HG03432 (cell line): ENCODE measurements around the gene PKP4.
"Not testable (repeated sequence)": the region's sequence is repeated elsewhere in the genome, so short reads cannot be mapped to it uniquely, and the experiment has no call there.

Source experiments
- ATAC-seq: cut with Tn5 transposase; IDR thresholded peaks from one replicate; pipeline ENCODE4 v1.9.1; 2021; ENCODE audit warnings: mild to moderate bottlenecking, moderate library complexity; ENCODE audit not compliant: unreplicated experiment

Gene PKP4

GRCh38 chr2:158671360-158672245, 214.9 kb downstream of the PKP4 start:
- no peak for ATAC-seq

- no peak for ATAC-seq
Measured at GRCh38 chr2:158676295-158676694, 219.5 kb downstream of the PKP4 start.

GRCh38 chr2:158676696-158677095, 219.9 kb downstream of the PKP4 start:
- ATAC-seq = no peak

- ATAC-seq = no peak
Measured at GRCh38 chr2:158677542-158677941, 220.8 kb downstream of the PKP4 start.

- no peak for ATAC-seq
Measured at GRCh38 chr2:158681816-158682215, 225.1 kb downstream of the PKP4 start.

GRCh38 chr2:158685646-158686045, 228.9 kb downstream of the PKP4 start:
- ATAC-seq = no peak

- no peak for ATAC-seq
Measured at GRCh38 chr2:158686210-158686691, 229.5 kb downstream of the PKP4 start.

- no peak for ATAC-seq
Measured at GRCh38 chr2:158687315-158687714, 230.6 kb downstream of the PKP4 start.

GRCh38 chr2:158688721-158689120, 232.0 kb downstream of the PKP4 start:
- ATAC-seq = no peak

GRCh38 chr2:158689391-158689790, 232.6 kb downstream of the PKP4 start:
- ATAC-seq = no peak

GRCh38 chr2:158690823-158691222, 234.1 kb downstream of the PKP4 start:
- ATAC-seq = no peak

GRCh38 chr2:158691619-158692018, 234.9 kb downstream of the PKP4 start:
- no peak for ATAC-seq

- no peak for ATAC-seq
Measured at GRCh38 chr2:158692372-158693103, 235.8 kb downstream of the PKP4 start.

GRCh38 chr2:158693476-158693875, 236.7 kb downstream of the PKP4 start:
- no peak for ATAC-seq

- ATAC-seq = no peak
Measured at GRCh38 chr2:158695305-158695704, 238.6 kb downstream of the PKP4 start.

- not testable (repeated sequence) for ATAC-seq
Measured at GRCh38 chr2:158695744-158696143, 239.0 kb downstream of the PKP4 start.

GRCh38 chr2:158699323-158699722, 242.6 kb downstream of the PKP4 start:
- ATAC-seq = no peak

- no peak for ATAC-seq
Measured at GRCh38 chr2:158701101-158701500, 244.3 kb downstream of the PKP4 start.

- no peak for ATAC-seq
Measured at GRCh38 chr2:158702740-158703139, 246.0 kb downstream of the PKP4 start.

GRCh38 chr2:158704724-158705465, 248.1 kb downstream of the PKP4 start:
- ATAC-seq = not testable (repeated sequence)
